HG02759 (cell line): ENCODE measurements around the gene ACTR3C.
"Not testable (repeated sequence)": the region's sequence is repeated elsewhere in the genome, so short reads cannot be mapped to it uniquely, and the experiment has no call there.

Experiments
- ATAC-seq: cut with Tn5 transposase; IDR thresholded peaks from one replicate; pipeline ENCODE4 v1.9.1; 2021; ENCODE audit warnings: mild to moderate bottlenecking, moderate library complexity; ENCODE audit not compliant: unreplicated experiment

ACTR3C gene

GRCh38 chr7:150219941-150220658, 103.2 kb downstream of the ACTR3C start:
- ATAC-seq = not testable (repeated sequence)

- not testable (repeated sequence) for ATAC-seq
These were observed 116.5 kb downstream of the ACTR3C start for GRCh38 chr7:150206848-150207247.

- ATAC-seq = not testable (repeated sequence)
These were observed 117.5 kb downstream of the ACTR3C start for GRCh38 chr7:150205866-150206265.

GRCh38 chr7:150204577-150204976, 118.8 kb downstream of the ACTR3C start:
- not testable (repeated sequence) for ATAC-seq

- not testable (repeated sequence) for ATAC-seq
These were observed 120.5 kb downstream of the ACTR3C start for GRCh38 chr7:150202894-150203293.
